ENCODE results near the gene C1RL. TPM values are rescaled to one million over a fixed set of nuclear protein-coding genes. Genes with fewer than 3 reads are reported as not detected.

The C1RL gene
- total and polyA plus RNA-seq, 2 donors (not counting 1 experiment from before 2014, with no cell fraction given), result 13.5 to 24.9 TPM

DNA sequence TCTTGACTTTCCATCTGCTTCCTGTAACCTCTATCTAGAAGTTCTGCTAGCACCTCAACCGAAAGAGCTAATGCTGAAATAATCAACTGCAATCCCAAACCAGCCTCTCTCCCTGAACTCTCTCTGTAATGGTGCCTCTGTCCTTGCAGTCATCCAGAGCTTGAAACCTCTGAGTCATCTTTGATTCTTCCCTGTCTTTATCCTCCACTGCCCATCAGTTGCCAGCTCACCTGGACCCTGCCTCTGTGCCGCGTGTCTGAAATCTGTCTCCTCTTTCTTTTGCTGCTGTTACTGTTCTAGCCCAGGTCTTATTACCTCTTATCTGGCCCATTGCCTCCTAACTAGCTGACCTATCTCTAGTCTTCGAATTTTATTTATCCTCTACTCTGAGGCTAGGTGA is 36.7 kb upstream of the C1RL start:
- POLR2A ChIA-PET, result no interaction called here
- 67% methylated on average over 3 of the region's 4 CpGs for WGBS (ENCODE audit: insufficient coverage)
- H3K27ac Mint-ChIP-seq, result no peak overlapping the region

DNA sequence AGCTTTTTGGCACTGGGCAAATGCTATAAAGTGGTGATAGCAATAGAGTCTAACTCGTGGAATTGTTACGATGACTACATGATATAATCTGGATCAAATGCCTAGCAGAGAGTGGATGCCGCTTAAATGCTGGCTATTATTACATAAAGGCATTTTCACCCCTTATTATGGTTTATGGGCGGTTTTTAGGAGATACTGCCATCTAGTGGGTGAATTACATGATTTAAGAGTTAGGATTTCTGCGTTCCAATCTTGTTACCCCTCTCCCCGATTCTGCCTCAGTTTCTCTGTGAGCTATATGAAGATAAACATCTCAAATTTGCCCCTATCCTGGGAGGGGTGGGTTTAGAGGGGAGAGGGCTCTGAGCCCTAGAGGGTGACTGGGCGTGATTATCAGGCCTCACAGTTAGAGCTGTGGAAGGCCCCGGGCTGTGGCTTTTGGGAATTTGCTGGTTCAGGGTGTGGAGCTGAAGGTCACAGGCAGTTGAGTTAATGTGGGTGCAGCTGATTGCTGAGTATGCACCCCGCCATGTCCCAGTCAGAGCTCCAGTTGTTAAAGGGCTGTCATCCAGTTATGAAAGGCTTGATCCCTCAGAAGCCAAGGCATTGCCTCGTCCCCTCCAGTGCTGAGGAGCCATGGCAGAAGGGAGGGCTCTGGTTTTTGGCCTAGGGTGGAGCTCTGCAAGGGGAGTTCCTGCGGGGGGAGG is 35.6 kb upstream of the C1RL start:
- Histone ChIP-seq H3K9me3 (ENCODE audit: control extremely low read depth in 1 of 3, control insufficient read depth in 2 of 3, insufficient read depth in 1 of 3, low read length in 2 of 3) (no peaks in the 10 kb centered on the region), H3K4me1 (ENCODE audit: control insufficient read depth in 2 of 2, insufficient read depth in 2 of 2, low read length in 2 of 2) (no peaks in the 10 kb centered on the region), H3K4me2 (replicated peaks; ENCODE audit: low read depth, low read length, poor library complexity, severe bottlenecking) (no peak overlapping the region), H3K27me3 (replicated peaks in 1 of 4; ENCODE audit: control extremely low read depth in 1 of 4, control insufficient read depth in 3 of 4, insufficient read depth in 4 of 4, low read length in 3 of 4) (no peaks in the 10 kb centered on the region), H3K79me2 (ENCODE audit: control insufficient read depth, insufficient read depth, low read length) (no peaks in the 10 kb centered on the region), H3K4me3 (ENCODE audit: control extremely low read depth in 1 of 5, extremely low read depth in 1 of 5, insufficient read depth in 1 of 5, low read depth in 2 of 5, low read length in 4 of 5) (no peak overlapping the region), H2AFZ (ENCODE audit: insufficient read depth, low read depth, low read length, poor library complexity, severe bottlenecking) (no peak overlapping the region), H3K27ac (ENCODE audit: low read length in 2 of 2) (no peak overlapping the region), H3K36me3 (replicated peaks in 1 of 2; ENCODE audit: control extremely low read depth in 1 of 2, control insufficient read depth in 1 of 2, extremely low read depth in 1 of 2, insufficient read depth in 2 of 2, low read length in 1 of 2) (peaks cover 1 to 23% of the 10 kb centered on the region in 2 experiments), H4K20me1 (ENCODE audit: control insufficient read depth, insufficient read depth, low read length, poor library complexity, severe bottlenecking) (no peaks in the 10 kb centered on the region), H3K9ac (ENCODE audit: low read length) (no peak overlapping the region)
- CTCF ChIA-PET, result interaction anchor here (0.6 to 3.7 kb wide), 10 partner anchors 16 to 274 kb away, joined by 3 to 16 read pairs (median 3); partner anchors contain the start of gene C1RL
- 100% methylated on average over 4 of the region's 11 CpGs for WGBS (ENCODE audit: insufficient coverage)
- intact Hi-C loops (cut with micrococcal nuclease), result no loop called here
- no peak overlapping the region for H3K27ac Mint-ChIP-seq
- no peak for TF ChIP-seq EZH2 (IDR thresholded peaks at IDR 0.05; ENCODE audit: borderline replicate concordance, insufficient read depth, low read depth, low read length, poor library complexity, severe bottlenecking)
- TF ChIP-seq, protein P1, sequence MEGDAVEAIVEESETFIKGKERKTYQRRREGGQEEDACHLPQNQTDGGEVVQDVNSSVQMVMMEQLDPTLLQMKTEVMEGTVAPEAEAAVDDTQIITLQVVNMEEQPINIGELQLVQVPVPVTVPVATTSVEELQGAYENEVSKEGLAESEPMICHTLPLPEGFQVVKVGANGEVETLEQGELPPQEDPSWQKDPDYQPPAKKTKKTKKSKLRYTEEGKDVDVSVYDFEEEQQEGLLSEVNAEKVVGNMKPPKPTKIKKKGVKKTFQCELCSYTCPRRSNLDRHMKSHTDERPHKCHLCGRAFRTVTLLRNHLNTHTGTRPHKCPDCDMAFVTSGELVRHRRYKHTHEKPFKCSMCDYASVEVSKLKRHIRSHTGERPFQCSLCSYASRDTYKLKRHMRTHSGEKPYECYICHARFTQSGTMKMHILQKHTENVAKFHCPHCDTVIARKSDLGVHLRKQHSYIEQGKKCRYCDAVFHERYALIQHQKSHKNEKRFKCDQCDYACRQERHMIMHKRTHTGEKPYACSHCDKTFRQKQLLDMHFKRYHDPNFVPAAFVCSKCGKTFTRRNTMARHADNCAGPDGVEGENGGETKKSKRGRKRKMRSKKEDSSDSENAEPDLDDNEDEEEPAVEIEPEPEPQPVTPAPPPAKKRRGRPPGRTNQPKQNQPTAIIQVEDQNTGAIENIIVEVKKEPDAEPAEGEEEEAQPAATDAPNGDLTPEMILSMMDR (IDR thresholded peaks at IDR 0.05), result peak; percentile 79
- H3K27me3 Mint-ChIP-seq, result no peaks in the 10 kb centered on the region
- H3K4me3 Mint-ChIP-seq, result no peak overlapping the region
- H3K9me3 Mint-ChIP-seq (ENCODE audit: insufficient read depth), result no peaks in the 10 kb centered on the region
- H3K4me1 Mint-ChIP-seq, result peaks cover 2% of the 10 kb centered on the region
- peak; percentile 56 for DNase-seq
- POLR2A ChIA-PET, result no interaction called here
- no peak for ATAC-seq (ENCODE audit: low read depth)

More for the DNA sequence above, 36.7 kb upstream of the C1RL start:
- ATAC-seq (ENCODE audit: low read depth) (no peak), DNase-seq (no peak)
- Histone ChIP-seq H3K36me3 (replicated peaks in 1 of 2; ENCODE audit: control extremely low read depth in 1 of 2, control insufficient read depth in 1 of 2, extremely low read depth in 1 of 2, insufficient read depth in 2 of 2, low read length in 1 of 2) (peaks cover 1 to 31% of the 10 kb centered on the region in 2 experiments), H3K27ac (ENCODE audit: low read length in 2 of 2) (no peak overlapping the region), H3K9ac (ENCODE audit: low read length) (no peak overlapping the region), H2AFZ (ENCODE audit: insufficient read depth, low read depth, low read length, poor library complexity, severe bottlenecking) (no peak overlapping the region), H3K79me2 (ENCODE audit: control insufficient read depth, insufficient read depth, low read length) (no peaks in the 10 kb centered on the region), H3K9me3 (ENCODE audit: control extremely low read depth in 1 of 3, control insufficient read depth in 2 of 3, insufficient read depth in 1 of 3, low read length in 2 of 3) (no peaks in the 10 kb centered on the region), H4K20me1 (ENCODE audit: control insufficient read depth, insufficient read depth, low read length, poor library complexity, severe bottlenecking) (no peaks in the 10 kb centered on the region), H3K27me3 (replicated peaks in 1 of 4; ENCODE audit: control extremely low read depth in 1 of 4, control insufficient read depth in 3 of 4, insufficient read depth in 4 of 4, low read length in 3 of 4) (no peaks in the 10 kb centered on the region), H3K4me2 (replicated peaks; ENCODE audit: low read depth, low read length, poor library complexity, severe bottlenecking) (no peak overlapping the region), H3K4me3 (ENCODE audit: control extremely low read depth in 1 of 5, extremely low read depth in 1 of 5, insufficient read depth in 1 of 5, low read depth in 2 of 5, low read length in 4 of 5) (no peak overlapping the region), H3K4me1 (ENCODE audit: control insufficient read depth in 2 of 2, insufficient read depth in 2 of 2, low read length in 2 of 2) (no peaks in the 10 kb centered on the region)
- Mint-ChIP-seq H3K4me1 (peaks cover 2% of the 10 kb centered on the region), H3K27me3 (no peaks in the 10 kb centered on the region), H3K4me3 (no peak overlapping the region), H3K9me3 (ENCODE audit: insufficient read depth) (no peaks in the 10 kb centered on the region)
- intact Hi-C loops (cut with micrococcal nuclease), result no loop called here
- CTCF ChIA-PET, result interaction anchor here (1.0 to 3.7 kb wide), 6 partner anchors 9 to 275 kb away, joined by 3 to 16 read pairs (median 4); partner anchors contain the start of gene C1RL
- TF ChIP-seq EZH2 (IDR thresholded peaks at IDR 0.05; ENCODE audit: borderline replicate concordance, insufficient read depth, low read depth, low read length, poor library complexity, severe bottlenecking), result no peak
- TF ChIP-seq, protein P1 (IDR thresholded peaks at IDR 0.05), result no peak

Data from B cell (primary cell).